Measurements from ENCODE around the gene RMND5B.
"Not testable (repeated sequence)": the region's sequence is repeated elsewhere in the genome, so short reads cannot be mapped to it uniquely, and the experiment has no call there.

Gene RMND5B

GRCh38 chr5:178177569-178177968, 46.8 kb downstream of the RMND5B start:
- no peak for DNase-seq

GRCh38 chr5:178180141-178180863, 49.5 kb downstream of the RMND5B start:
- DNase-seq, result no peak

GRCh38 chr5:178182158-178182876, 51.5 kb downstream of the RMND5B start:
- DNase-seq, result no peak

GRCh38 chr5:178186427-178186826, 55.6 kb downstream of the RMND5B start:
- DNase-seq, result no peak

- no peak for DNase-seq
These were observed 56.2 kb downstream of the RMND5B start, which contains the start of gene GMCL2 for GRCh38 chr5:178187014-178187413. GMCL2 (minus strand) TSS chr5:178187371; CDS start chr5:178187299, 72 bp downstream.

- DNase-seq, result no peak
These were observed 58.6 kb downstream of the RMND5B start for GRCh38 chr5:178189433-178189832.

GRCh38 chr5:178191661-178192060, 60.8 kb downstream of the RMND5B start:
- DNase-seq, result no peak

GRCh38 chr5:178192244-178192643, 61.4 kb downstream of the RMND5B start:
- DNase-seq, result no peak

- no peak for DNase-seq
These were observed 62.0 kb downstream of the RMND5B start for GRCh38 chr5:178192787-178193186.

- no peak for DNase-seq
These were observed 62.5 kb downstream of the RMND5B start for GRCh38 chr5:178193251-178193809.

- DNase-seq, result no peak
These were observed 63.2 kb downstream of the RMND5B start for GRCh38 chr5:178194026-178194425.

- DNase-seq, result no peak
These were observed 65.5 kb downstream of the RMND5B start for GRCh38 chr5:178196281-178196812.

- no peak for DNase-seq
These were observed 66.2 kb downstream of the RMND5B start for GRCh38 chr5:178196986-178197385.

- not testable (repeated sequence) for DNase-seq
These were observed 67.3 kb downstream of the RMND5B start for GRCh38 chr5:178198151-178198550.

GRCh38 chr5:178198706-178199105, 67.9 kb downstream of the RMND5B start:
- no peak for DNase-seq

- DNase-seq, result no peak
These were observed 69.0 kb downstream of the RMND5B start for GRCh38 chr5:178199581-178200434.

All from CD4-positive, alpha-beta T cell treated with Interleukin-12 subunit alpha and Interleukin-12 subunit beta, for 1 hour (primary cell).